ENCODE results near the gene DNAJC5G. TPM values are rescaled to one million over a fixed set of nuclear protein-coding genes. Genes with fewer than 3 reads are reported as not detected.

The DNAJC5G gene
- total and polyA plus RNA-seq, 2 of the 13 experiments (the other 11 are each of a cell fraction or from before 2014, with no cell fraction given), result 0.05 TPM; not detected in 1

DNA sequence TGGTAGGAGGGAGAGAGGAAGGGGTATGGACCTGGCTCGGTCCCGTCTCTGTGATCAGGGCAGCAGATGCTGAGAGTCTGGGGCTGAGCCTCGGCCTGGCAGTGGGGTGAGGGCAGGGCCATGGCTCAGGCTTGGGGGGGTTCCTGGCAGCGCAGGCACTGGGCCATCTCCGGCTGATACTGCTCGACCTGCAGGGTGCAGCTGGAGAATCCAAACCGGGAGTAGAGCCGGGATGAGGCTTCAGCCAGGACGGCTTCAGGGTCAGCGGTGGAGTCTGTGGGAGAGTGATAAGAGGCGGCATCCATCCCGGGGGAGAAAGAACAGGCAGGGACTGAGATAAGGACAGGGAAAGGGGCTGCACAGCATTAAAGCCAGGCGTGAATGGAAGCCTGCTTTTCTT is 20.0 kb upstream of the DNAJC5G start:
- H3K9ac ChIP-seq (ENCODE audit: insufficient read depth, low read depth, low read length), result no peak overlapping the region
- H4K20me1 ChIP-seq (ENCODE audit: insufficient read depth, low read length), result no peaks in the 10 kb centered on the region
- no peak overlapping the region for H3K27ac ChIP-seq (ENCODE audit: extremely low read length, insufficient read depth, low read length)
- H3K9me3 ChIP-seq (ENCODE audit: low read length), result no peaks in the 10 kb centered on the region
- in situ Hi-C loops (cut with HindIII; ENCODE audit: extremely low pct_ligation_motif_present, low pct_unique_long_range_greater_than_20kb) (no loop called here), intact Hi-C loops (cut with micrococcal nuclease; ENCODE audit: unreplicated experiment) (loop anchor here (10.0 kb wide), 1 partner anchor 120 kb away; the partner anchor contains the start of genes EIF2B4 and SNX17)
- TF ChIP-seq REXO4 (CRISPR knock-in tag; IDR thresholded peaks at IDR 0.05; ENCODE audit: borderline replicate concordance) (no peak), HNF4A (CRISPR knock-in tag; IDR thresholded peaks at IDR 0.05) (no peak), CAMTA2 (CRISPR knock-in tag; IDR thresholded peaks at IDR 0.05; ENCODE audit: borderline replicate concordance) (no peak), ZNF562 (CRISPR knock-in tag; IDR thresholded peaks at IDR 0.05; ENCODE audit: borderline replicate concordance) (no peak)
- TF ChIP-seq, protein P1, sequence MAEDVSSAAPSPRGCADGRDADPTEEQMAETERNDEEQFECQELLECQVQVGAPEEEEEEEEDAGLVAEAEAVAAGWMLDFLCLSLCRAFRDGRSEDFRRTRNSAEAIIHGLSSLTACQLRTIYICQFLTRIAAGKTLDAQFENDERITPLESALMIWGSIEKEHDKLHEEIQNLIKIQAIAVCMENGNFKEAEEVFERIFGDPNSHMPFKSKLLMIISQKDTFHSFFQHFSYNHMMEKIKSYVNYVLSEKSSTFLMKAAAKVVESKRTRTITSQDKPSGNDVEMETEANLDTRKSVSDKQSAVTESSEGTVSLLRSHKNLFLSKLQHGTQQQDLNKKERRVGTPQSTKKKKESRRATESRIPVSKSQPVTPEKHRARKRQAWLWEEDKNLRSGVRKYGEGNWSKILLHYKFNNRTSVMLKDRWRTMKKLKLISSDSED (CRISPR knock-in tag; IDR thresholded peaks at IDR 0.05), result no peak
- TF ChIP-seq, protein P2, sequence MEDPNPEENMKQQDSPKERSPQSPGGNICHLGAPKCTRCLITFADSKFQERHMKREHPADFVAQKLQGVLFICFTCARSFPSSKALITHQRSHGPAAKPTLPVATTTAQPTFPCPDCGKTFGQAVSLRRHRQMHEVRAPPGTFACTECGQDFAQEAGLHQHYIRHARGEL (CRISPR knock-in tag; IDR thresholded peaks at IDR 0.05), result no peak
- no peak overlapping the region for H3K4me2 ChIP-seq (ENCODE audit: low read depth, low read length)
- H3K36me3 ChIP-seq (replicated peaks in 1 of 2; ENCODE audit: control insufficient read depth in 1 of 2, insufficient read depth in 2 of 2, low read length in 2 of 2), result no peaks in the 10 kb centered on the region
- H3K4me1 ChIP-seq (ENCODE audit: insufficient read depth, low read length), result peaks cover 11% of the 10 kb centered on the region
- POLR2A ChIA-PET, result no interaction called here
- no peak overlapping the region for H3K4me3 ChIP-seq (replicated peaks in 1 of 3; ENCODE audit: insufficient read depth in 1 of 3, low read depth in 2 of 3, low read length in 3 of 3)
- H3K27me3 ChIP-seq (ENCODE audit: control insufficient read depth in 1 of 2, insufficient read depth in 2 of 2, low read length in 2 of 2), result peaks cover 2 to 17% of the 10 kb centered on the region in 2 experiments; a peak in 4 of 5 replicates
- DNase-seq (ENCODE audit: low spot score) (no peak), FAIRE-seq (no peak), ATAC-seq (no peak)
- 40% methylated on average over 13 of the region's 13 CpGs for WGBS (ENCODE audit: low lambda C conversion rate)
- CTCF ChIA-PET (ENCODE audit: low intra/inter-chr PET ratio, low total read pairs), result no interaction called here
- no peaks in the 10 kb centered on the region for H3K79me2 ChIP-seq (ENCODE audit: insufficient read depth, low read length)
- H2AFZ ChIP-seq (ENCODE audit: low read length), result no peak overlapping the region
- BruUV-seq (replicated peaks), result no TSS peak

DNA sequence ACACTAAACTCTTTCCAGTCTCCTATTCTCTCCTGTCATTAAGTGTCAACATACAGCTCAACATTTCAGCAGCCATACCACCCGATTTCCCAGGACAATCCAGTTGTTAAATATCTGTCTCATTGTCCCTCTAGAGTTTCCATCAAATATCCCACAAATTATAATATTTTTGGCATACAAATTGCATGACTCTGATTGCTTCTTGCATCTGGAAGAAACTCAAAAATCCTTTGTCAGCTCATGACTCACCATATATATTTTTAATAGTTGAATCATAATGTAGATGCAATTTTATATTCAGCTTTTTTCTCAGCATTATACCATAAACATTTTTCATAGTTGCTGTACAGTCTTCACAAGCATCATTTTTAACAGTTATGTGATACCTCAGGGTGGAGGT is 19.6 kb upstream of the DNAJC5G start:
- FAIRE-seq, result no peak
- TF ChIP-seq ZSCAN21 (CRISPR knock-in tag; IDR thresholded peaks at IDR 0.05; ENCODE audit: borderline replicate concordance), result no peak
- no peak for TF ChIP-seq POGZ (CRISPR knock-in tag; IDR thresholded peaks at IDR 0.05)
- TF ChIP-seq, protein P3, sequence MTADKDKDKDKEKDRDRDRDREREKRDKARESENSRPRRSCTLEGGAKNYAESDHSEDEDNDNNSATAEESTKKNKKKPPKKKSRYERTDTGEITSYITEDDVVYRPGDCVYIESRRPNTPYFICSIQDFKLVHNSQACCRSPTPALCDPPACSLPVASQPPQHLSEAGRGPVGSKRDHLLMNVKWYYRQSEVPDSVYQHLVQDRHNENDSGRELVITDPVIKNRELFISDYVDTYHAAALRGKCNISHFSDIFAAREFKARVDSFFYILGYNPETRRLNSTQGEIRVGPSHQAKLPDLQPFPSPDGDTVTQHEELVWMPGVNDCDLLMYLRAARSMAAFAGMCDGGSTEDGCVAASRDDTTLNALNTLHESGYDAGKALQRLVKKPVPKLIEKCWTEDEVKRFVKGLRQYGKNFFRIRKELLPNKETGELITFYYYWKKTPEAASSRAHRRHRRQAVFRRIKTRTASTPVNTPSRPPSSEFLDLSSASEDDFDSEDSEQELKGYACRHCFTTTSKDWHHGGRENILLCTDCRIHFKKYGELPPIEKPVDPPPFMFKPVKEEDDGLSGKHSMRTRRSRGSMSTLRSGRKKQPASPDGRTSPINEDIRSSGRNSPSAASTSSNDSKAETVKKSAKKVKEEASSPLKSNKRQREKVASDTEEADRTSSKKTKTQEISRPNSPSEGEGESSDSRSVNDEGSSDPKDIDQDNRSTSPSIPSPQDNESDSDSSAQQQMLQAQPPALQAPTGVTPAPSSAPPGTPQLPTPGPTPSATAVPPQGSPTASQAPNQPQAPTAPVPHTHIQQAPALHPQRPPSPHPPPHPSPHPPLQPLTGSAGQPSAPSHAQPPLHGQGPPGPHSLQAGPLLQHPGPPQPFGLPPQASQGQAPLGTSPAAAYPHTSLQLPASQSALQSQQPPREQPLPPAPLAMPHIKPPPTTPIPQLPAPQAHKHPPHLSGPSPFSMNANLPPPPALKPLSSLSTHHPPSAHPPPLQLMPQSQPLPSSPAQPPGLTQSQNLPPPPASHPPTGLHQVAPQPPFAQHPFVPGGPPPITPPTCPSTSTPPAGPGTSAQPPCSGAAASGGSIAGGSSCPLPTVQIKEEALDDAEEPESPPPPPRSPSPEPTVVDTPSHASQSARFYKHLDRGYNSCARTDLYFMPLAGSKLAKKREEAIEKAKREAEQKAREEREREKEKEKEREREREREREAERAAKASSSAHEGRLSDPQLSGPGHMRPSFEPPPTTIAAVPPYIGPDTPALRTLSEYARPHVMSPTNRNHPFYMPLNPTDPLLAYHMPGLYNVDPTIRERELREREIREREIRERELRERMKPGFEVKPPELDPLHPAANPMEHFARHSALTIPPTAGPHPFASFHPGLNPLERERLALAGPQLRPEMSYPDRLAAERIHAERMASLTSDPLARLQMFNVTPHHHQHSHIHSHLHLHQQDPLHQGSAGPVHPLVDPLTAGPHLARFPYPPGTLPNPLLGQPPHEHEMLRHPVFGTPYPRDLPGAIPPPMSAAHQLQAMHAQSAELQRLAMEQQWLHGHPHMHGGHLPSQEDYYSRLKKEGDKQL (CRISPR knock-in tag; IDR thresholded peaks at IDR 0.05; ENCODE audit: low read depth), result no peak
- no peak for TF ChIP-seq ZMAT3 (CRISPR knock-in tag; conservative IDR thresholded peaks at IDR 0.05)
- TF ChIP-seq ZNF781 (CRISPR knock-in tag; IDR thresholded peaks at IDR 0.05; ENCODE audit: borderline replicate concordance, not compliant biosample characterization), result no peak
- TF ChIP-seq NR2F1 (CRISPR knock-in tag; IDR thresholded peaks at IDR 0.05), result no peak

More for the DNA sequence above, 19.6 kb upstream of the DNAJC5G start:
- no peak overlapping the region for H3K4me3 ChIP-seq (replicated peaks in 1 of 3; ENCODE audit: insufficient read depth in 1 of 3, low read depth in 2 of 3, low read length in 3 of 3)
- no peak overlapping the region for H2AFZ ChIP-seq (ENCODE audit: low read length)
- DNase-seq (ENCODE audit: low spot score), result no peak
- H3K9ac ChIP-seq (ENCODE audit: insufficient read depth, low read depth, low read length), result no peak overlapping the region
- no peak for ATAC-seq
- no peak overlapping the region for H3K4me2 ChIP-seq (ENCODE audit: low read depth, low read length)
- WGBS (ENCODE audit: low lambda C conversion rate), result 0% methylated on average over 1 of the region's 1 CpG
- BruUV-seq (replicated peaks), result no TSS peak
- CTCF ChIA-PET (ENCODE audit: low intra/inter-chr PET ratio, low total read pairs), result no interaction called here
- no peaks in the 10 kb centered on the region for H3K36me3 ChIP-seq (replicated peaks in 1 of 2; ENCODE audit: control insufficient read depth in 1 of 2, insufficient read depth in 2 of 2, low read length in 2 of 2)
- intact Hi-C loops (cut with micrococcal nuclease; ENCODE audit: unreplicated experiment) (loop anchor here (10.0 kb wide), 1 partner anchor 119 kb away; the partner anchor contains the start of genes EIF2B4 and SNX17), in situ Hi-C loops (cut with HindIII; ENCODE audit: extremely low pct_ligation_motif_present, low pct_unique_long_range_greater_than_20kb) (no loop called here)
- no peak overlapping the region for H3K27ac ChIP-seq (ENCODE audit: extremely low read length, insufficient read depth, low read length)
- H3K79me2 ChIP-seq (ENCODE audit: insufficient read depth, low read length), result no peaks in the 10 kb centered on the region
- H3K9me3 ChIP-seq (ENCODE audit: low read length), result no peaks in the 10 kb centered on the region
- POLR2A ChIA-PET, result no interaction called here
- peaks cover 2 to 19% of the 10 kb centered on the region in 2 experiments; a peak in 4 of 5 replicates for H3K27me3 ChIP-seq (ENCODE audit: control insufficient read depth in 1 of 2, insufficient read depth in 2 of 2, low read length in 2 of 2)
- no peaks in the 10 kb centered on the region for H4K20me1 ChIP-seq (ENCODE audit: insufficient read depth, low read length)
- peaks cover 6% of the 10 kb centered on the region for H3K4me1 ChIP-seq (ENCODE audit: insufficient read depth, low read length)
